HL-60 (cell line): ENCODE data around the gene MEF2B.
A peak's percentile ranks its signal among the peaks of the same experiment; 100 is the strongest.
"Not testable (repeated sequence)": the region's sequence is repeated elsewhere in the genome, so short reads cannot be mapped to it uniquely, and the experiment has no call there.

Experiments used
- DNase-seq, 2 experiments: peaks; one replicate each; pipeline ENCODE4 v3.0.0-alpha.2; 2010 to 2020; ENCODE audit warnings: low read depth in 1 of 2, low spot score in 1 of 2
- H3K27ac ChIP-seq: fragments of 250-450 bp; sonication (Bioruptor Pico); replicated peaks from 2 replicates; pipeline ENCODE4 v1.5.1; 2020; ENCODE audit warnings: mild to moderate bottlenecking, moderate library complexity
- H3K27me3 ChIP-seq: fragments of 250-450 bp; sonication (Bioruptor Pico); 2 replicates; pipeline ENCODE4 v1.5.1; 2021; ENCODE audit warnings: mild to moderate bottlenecking, moderate library complexity; ENCODE audit not compliant: insufficient read depth, poor library complexity, severe bottlenecking
- H3K4me3 ChIP-seq: replicated peaks from 2 replicates; pipeline ENCODE4 v1.5.1; 2011; ENCODE audit warnings: mild to moderate bottlenecking, control low read depth, low read length; ENCODE audit not compliant: insufficient read depth
- CTCF ChIP-seq: IDR thresholded peaks from one replicate; pipeline ENCODE4 v1.5.1; 2011; ENCODE audit warnings: low read length, control low read depth, inconsistent platforms; ENCODE audit not compliant: insufficient read depth
- GABPA ChIP-seq: IDR thresholded peaks from 2 replicates; pipeline ENCODE4 v1.6.1; 2012; ENCODE audit warnings: low read depth
- POLR2AphosphoS5 ChIP-seq: IDR thresholded peaks from 2 replicates; pipeline ENCODE4 v1.6.1; 2012; ENCODE audit warnings: low read depth
- REST ChIP-seq: IDR thresholded peaks from 2 replicates; pipeline ENCODE4 v1.6.1; 2012; ENCODE audit warnings: low read depth; ENCODE audit not compliant: insufficient replicate concordance
- SPI1 ChIP-seq: IDR thresholded peaks from 2 replicates; pipeline ENCODE4 v1.6.1; 2012; ENCODE audit warnings: low read depth, mild to moderate bottlenecking, borderline replicate concordance

Gene MEF2B

GRCh38 chr19:19179548-19180441 is 9.7 kb upstream of the MEF2B start:
- peak overlapping the region; percentile 82 for H3K27ac ChIP-seq
- DNase-seq: no peak
- TF ChIP-seq REST (no peak), GABPA (no peak), SPI1 (no peak), POLR2AphosphoS5 (no peak), CTCF (no peak)

GRCh38 chr19:19176950-19177349 is 6.9 kb upstream of the MEF2B start:
- H3K27ac ChIP-seq: no peak overlapping the region

More at GRCh38 chr19:19179548-19180441, 9.7 kb upstream of the MEF2B start:
- no peak overlapping the region for H3K4me3 ChIP-seq
- H3K27me3 ChIP-seq: no peaks in the 10 kb centered on the region

GRCh38 chr19:19173243-19173642 is 3.2 kb upstream of the MEF2B start:
- TF ChIP-seq SPI1: peak; percentile 70
- not testable (repeated sequence) for H3K27ac ChIP-seq, DNase-seq, H3K27me3 ChIP-seq, H3K4me3 ChIP-seq

More at GRCh38 chr19:19176950-19177349, 6.9 kb upstream of the MEF2B start:
- no peak overlapping the region for H3K4me3 ChIP-seq
- TF ChIP-seq GABPA (no peak), CTCF (no peak)
- no peaks in the 10 kb centered on the region for H3K27me3 ChIP-seq
- no peak for DNase-seq

- Histone ChIP-seq H3K4me3 (no peak overlapping the region), H3K27ac (peak overlapping the region; percentile 50), H3K27me3 (no peaks in the 10 kb centered on the region)
- TF ChIP-seq SPI1: no peak
- TF ChIP-seq POLR2AphosphoS5: no peak; the same call in 1 of the 2 replicates
- no peak for TF ChIP-seq REST
- no peak for TF ChIP-seq CTCF
- TF ChIP-seq GABPA: no peak
- peak in 1 of 2 experiments; percentile 80 for DNase-seq
Observed at GRCh38 chr19:19171821-19172532, 1.9 kb upstream of the MEF2B start.
